Mesothelial cell of epicardium (in vitro differentiated cells): ENCODE measurements around the gene C1orf216. TPM values are rescaled to one million over a fixed set of nuclear protein-coding genes. Genes with fewer than 3 reads are reported as not detected.
"Not testable (repeated sequence)": the region's sequence is repeated elsewhere in the genome, so short reads cannot be mapped to it uniquely, and the experiment has no call there.

Source experiments
- DNase-seq, 2 experiments: peaks; one replicate each; pipeline ENCODE4 v3.0.0; 2021; ENCODE audit warnings: low spot score in 2 of 2; ENCODE audit not compliant: unreplicated experiment in 2 of 2
- H3K27ac Mint-ChIP-seq: 2 replicates; pipeline ENCODE4 v1.8.0; 2021; ENCODE audit warnings: mixed read lengths
- H3K27me3 Mint-ChIP-seq: 2 replicates; pipeline ENCODE4 v1.8.0; 2021; ENCODE audit warnings: low read depth, mixed read lengths
- H3K36me3 Mint-ChIP-seq: 2 replicates; pipeline ENCODE4 v1.8.0; 2021; ENCODE audit warnings: mixed read lengths
- H3K4me1 Mint-ChIP-seq: 2 replicates; pipeline ENCODE4 v1.8.0; 2021; ENCODE audit warnings: mixed read lengths
- H3K4me3 Mint-ChIP-seq: 2 replicates; pipeline ENCODE4 v1.8.0; 2021; ENCODE audit warnings: mild to moderate bottlenecking, moderate library complexity, mixed read lengths
- H3K9me3 Mint-ChIP-seq: 2 replicates; pipeline ENCODE4 v1.8.0; 2021; ENCODE audit warnings: mixed read lengths
- total RNA-seq: library from RNA; stranded (reverse); gene quantifications from 3 replicates; pipeline ENCODE4 v1.2.1, GENCODE V29; 2021
- TF ChIP-seq, protein P1 (sequence below): fragments of 200-600 bp; sonication (generic); IDR thresholded peaks from one replicate; pipeline ENCODE4 v1.5.0; 2021; ENCODE audit warnings: antibody characterized with exemption; ENCODE audit not compliant: unreplicated experiment

Gene C1orf216
- total RNA-seq, 1 donor from 2014 or later = 11.2 TPM

DNA sequence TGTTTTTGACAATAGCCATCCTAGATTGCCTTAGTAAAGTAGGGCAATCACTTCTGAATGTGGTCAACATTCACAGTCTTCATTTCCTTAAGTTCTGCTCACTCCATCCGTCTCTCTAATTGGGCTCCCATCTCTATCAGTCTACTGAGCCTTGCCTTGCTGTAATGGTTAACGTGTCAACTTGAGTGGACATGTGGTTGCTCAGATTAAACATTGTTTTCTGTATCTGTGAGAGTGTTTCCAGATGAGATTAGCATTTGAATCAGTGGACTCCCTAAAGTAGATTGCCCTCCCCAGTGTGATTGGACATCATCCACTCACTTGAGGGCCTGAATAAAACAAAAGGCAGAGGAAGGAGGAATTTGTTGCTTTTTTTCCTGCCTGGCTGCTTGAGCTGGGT lies 26.4 kb downstream of the C1orf216 start:
- H3K4me3 Mint-ChIP-seq = no peak overlapping the region
- peaks cover 41% of the 10 kb centered on the region for H3K27me3 Mint-ChIP-seq
- H3K9me3 Mint-ChIP-seq = no peaks in the 10 kb centered on the region
- DNase-seq = no peak
- H3K36me3 Mint-ChIP-seq = no peaks in the 10 kb centered on the region
- no peaks in the 10 kb centered on the region for H3K4me1 Mint-ChIP-seq
- TF ChIP-seq, protein P1, sequence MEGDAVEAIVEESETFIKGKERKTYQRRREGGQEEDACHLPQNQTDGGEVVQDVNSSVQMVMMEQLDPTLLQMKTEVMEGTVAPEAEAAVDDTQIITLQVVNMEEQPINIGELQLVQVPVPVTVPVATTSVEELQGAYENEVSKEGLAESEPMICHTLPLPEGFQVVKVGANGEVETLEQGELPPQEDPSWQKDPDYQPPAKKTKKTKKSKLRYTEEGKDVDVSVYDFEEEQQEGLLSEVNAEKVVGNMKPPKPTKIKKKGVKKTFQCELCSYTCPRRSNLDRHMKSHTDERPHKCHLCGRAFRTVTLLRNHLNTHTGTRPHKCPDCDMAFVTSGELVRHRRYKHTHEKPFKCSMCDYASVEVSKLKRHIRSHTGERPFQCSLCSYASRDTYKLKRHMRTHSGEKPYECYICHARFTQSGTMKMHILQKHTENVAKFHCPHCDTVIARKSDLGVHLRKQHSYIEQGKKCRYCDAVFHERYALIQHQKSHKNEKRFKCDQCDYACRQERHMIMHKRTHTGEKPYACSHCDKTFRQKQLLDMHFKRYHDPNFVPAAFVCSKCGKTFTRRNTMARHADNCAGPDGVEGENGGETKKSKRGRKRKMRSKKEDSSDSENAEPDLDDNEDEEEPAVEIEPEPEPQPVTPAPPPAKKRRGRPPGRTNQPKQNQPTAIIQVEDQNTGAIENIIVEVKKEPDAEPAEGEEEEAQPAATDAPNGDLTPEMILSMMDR = no peak
- H3K27ac Mint-ChIP-seq = no peak overlapping the region

- H3K36me3 Mint-ChIP-seq = no peaks in the 10 kb centered on the region
- no peaks in the 10 kb centered on the region for H3K9me3 Mint-ChIP-seq
- TF ChIP-seq, protein P1 = no peak
- no peak overlapping the region for H3K27ac Mint-ChIP-seq
- H3K27me3 Mint-ChIP-seq = peaks cover 41% of the 10 kb centered on the region
- no peak for DNase-seq
- no peak overlapping the region for H3K4me3 Mint-ChIP-seq
- H3K4me1 Mint-ChIP-seq = no peaks in the 10 kb centered on the region
These were observed 27.0 kb downstream of the C1orf216 start for GRCh38 chr1:35691571-35692220.

DNA sequence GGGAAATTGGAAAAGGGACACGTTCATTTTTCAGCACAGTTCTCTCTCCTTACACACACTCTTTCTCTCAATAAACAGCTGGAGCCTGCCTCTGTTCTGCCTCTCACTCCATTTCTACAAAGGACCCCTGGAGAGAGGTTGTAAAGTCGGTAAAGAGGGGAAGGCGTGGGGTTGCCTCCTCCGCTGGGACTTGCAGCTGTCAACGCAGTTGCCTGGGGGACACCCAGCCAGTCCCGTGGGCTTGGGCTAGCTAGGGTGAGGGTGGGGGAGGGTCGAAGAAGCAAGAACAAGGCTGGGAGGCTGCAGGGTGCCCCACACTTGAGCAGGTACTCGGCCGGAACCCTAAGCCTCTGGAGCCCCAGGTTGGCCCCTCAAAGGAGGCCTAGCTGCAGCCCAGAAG lies 27.6 kb downstream of the C1orf216 start:
- Mint-ChIP-seq H3K27me3 (peaks cover 43% of the 10 kb centered on the region), H3K9me3 (no peaks in the 10 kb centered on the region), H3K4me3 (no peak overlapping the region), H3K36me3 (no peaks in the 10 kb centered on the region), H3K27ac (no peak overlapping the region), H3K4me1 (no peaks in the 10 kb centered on the region)
- DNase-seq = no peak
- TF ChIP-seq, protein P1 = no peak

DNA sequence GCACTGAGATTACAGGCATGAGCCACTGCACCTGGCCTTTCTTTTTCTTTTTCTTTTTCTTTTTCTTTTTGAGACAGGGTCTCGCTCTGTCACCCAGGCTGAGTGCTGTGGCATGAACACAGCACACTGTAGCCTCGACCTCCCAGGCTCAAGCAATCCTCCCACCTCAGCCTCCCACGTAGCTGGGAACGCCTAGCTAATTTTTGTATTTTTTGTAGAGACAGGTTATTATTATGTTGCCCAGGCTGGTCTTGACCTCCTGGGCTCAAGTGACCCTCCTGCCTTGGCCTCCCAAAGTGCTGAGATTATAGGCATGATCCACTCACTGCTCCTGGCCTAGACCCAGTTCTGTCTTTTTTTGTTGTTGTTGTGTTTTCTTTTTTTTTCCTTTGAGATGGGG lies 28.6 kb downstream of the C1orf216 start:
- H3K4me3 Mint-ChIP-seq, DNase-seq, H3K36me3 Mint-ChIP-seq, H3K9me3 Mint-ChIP-seq, H3K27ac Mint-ChIP-seq, H3K4me1 Mint-ChIP-seq: not testable (repeated sequence)
- H3K27me3 Mint-ChIP-seq = peaks cover 42% of the 10 kb centered on the region

DNA sequence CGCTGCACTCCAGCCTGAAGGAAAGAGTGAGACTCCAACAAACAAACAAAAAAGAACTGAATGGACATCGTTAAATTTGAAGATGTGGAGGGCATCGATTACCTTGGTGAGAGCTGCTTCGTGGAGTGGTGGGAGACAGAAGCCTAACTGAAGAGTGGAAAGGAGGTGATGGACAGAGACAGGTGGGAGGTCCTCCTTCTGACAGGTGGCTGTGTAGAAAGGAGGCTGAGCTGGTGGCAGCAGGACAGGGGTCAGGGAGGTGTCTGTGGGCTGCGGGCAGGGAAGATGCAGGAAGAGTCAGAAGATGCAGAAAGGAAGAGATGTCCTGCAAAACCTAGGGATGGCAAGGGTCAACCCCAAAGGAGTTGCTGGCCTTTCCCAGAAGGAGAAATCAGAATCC lies 30.5 kb downstream of the C1orf216 start:
- no peak overlapping the region for H3K27ac Mint-ChIP-seq
- H3K4me3 Mint-ChIP-seq = no peak overlapping the region
- TF ChIP-seq, protein P1 = no peak
- no peaks in the 10 kb centered on the region for H3K4me1 Mint-ChIP-seq
- peaks cover 60% of the 10 kb centered on the region for H3K27me3 Mint-ChIP-seq
- no peak for DNase-seq
- H3K36me3 Mint-ChIP-seq = no peaks in the 10 kb centered on the region
- H3K9me3 Mint-ChIP-seq = no peaks in the 10 kb centered on the region

- peaks cover 54% of the 10 kb centered on the region for H3K27me3 Mint-ChIP-seq
- TF ChIP-seq, protein P1 = no peak
- H3K9me3 Mint-ChIP-seq = no peaks in the 10 kb centered on the region
- H3K27ac Mint-ChIP-seq = no peak overlapping the region
- no peaks in the 10 kb centered on the region for H3K36me3 Mint-ChIP-seq
- no peak for DNase-seq
- H3K4me1 Mint-ChIP-seq = no peaks in the 10 kb centered on the region
- no peak overlapping the region for H3K4me3 Mint-ChIP-seq
These were observed 35.7 kb downstream of the C1orf216 start for GRCh38 chr1:35683012-35683411.
